HG03460 (cell line): Measurements from ENCODE around the gene SNAPC4.

Source experiments
- ATAC-seq: cut with Tn5 transposase; IDR thresholded peaks from one replicate; pipeline ENCODE4 v1.9.1; 2021; ENCODE audit not compliant: unreplicated experiment

Gene SNAPC4

GRCh38 chr9:136400038-136400834, at the start of gene SNAPC4:
Gene SNAPC4 (minus strand): TSS chr9:136400170. CDS start chr9:136398428, 1,742 bp downstream.
- ATAC-seq: peak; percentile 71

GRCh38 chr9:136448655-136449054, 48.7 kb upstream of the SNAPC4 start:
- no peak for ATAC-seq

- no peak for ATAC-seq
Measured at GRCh38 chr9:136447173-136447778, 47.3 kb upstream of the SNAPC4 start.

GRCh38 chr9:136445799-136446198, 45.8 kb upstream of the SNAPC4 start:
- ATAC-seq: no peak

GRCh38 chr9:136444102-136444501, 44.1 kb upstream of the SNAPC4 start:
- no peak for ATAC-seq

GRCh38 chr9:136443687-136444086, 43.7 kb upstream of the SNAPC4 start:
- ATAC-seq: no peak

- ATAC-seq: no peak
Measured at GRCh38 chr9:136443087-136443486, 43.1 kb upstream of the SNAPC4 start.

GRCh38 chr9:136442265-136442664, 42.3 kb upstream of the SNAPC4 start:
- ATAC-seq: no peak

GRCh38 chr9:136441681-136442245, 41.8 kb upstream of the SNAPC4 start:
- no peak for ATAC-seq

GRCh38 chr9:136441191-136441680, 41.3 kb upstream of the SNAPC4 start:
- no peak for ATAC-seq

GRCh38 chr9:136439481-136440408, 39.8 kb upstream of the SNAPC4 start, which contains the start of gene INPP5E:
Gene INPP5E (minus strand): TSS chr9:136439845. CDS start chr9:136439419, 426 bp downstream.
- peak; percentile 59 for ATAC-seq

GRCh38 chr9:136438548-136439480, 38.8 kb upstream of the SNAPC4 start:
- ATAC-seq: peak; percentile 42

- ATAC-seq: no peak
Measured at GRCh38 chr9:136437839-136438547, 38.0 kb upstream of the SNAPC4 start.

GRCh38 chr9:136437430-136437829, 37.5 kb upstream of the SNAPC4 start:
- ATAC-seq: no peak

GRCh38 chr9:136436055-136436634, 36.2 kb upstream of the SNAPC4 start:
- ATAC-seq: no peak

GRCh38 chr9:136434580-136435169, 34.7 kb upstream of the SNAPC4 start:
- no peak for ATAC-seq

GRCh38 chr9:136433849-136434579, 34.0 kb upstream of the SNAPC4 start:
- no peak for ATAC-seq
